Measurements from ENCODE around the gene CYTIP. TPM values are rescaled to one million over a fixed set of nuclear protein-coding genes. Genes with fewer than 3 reads are reported as not detected.

The CYTIP gene
- polyA plus RNA-seq, 3 donors: 61.9 to 188 (median 83.5) TPM

GRCh38 chr2:157377861-157378260 lies 66.0 kb downstream of the CYTIP start:
- Histone ChIP-seq H3K4me1 (ENCODE audit: control insufficient read depth in 1 of 2, insufficient read depth in 2 of 2, low read length in 2 of 2) (peaks cover 0 to 4% of the 10 kb centered on the region in 2 donors), H3K9me3 (replicated peaks in 1 of 2; ENCODE audit: control insufficient read depth in 1 of 2, insufficient read depth in 1 of 2, low read length in 2 of 2) (peaks cover 16 to 20% of the 10 kb centered on the region in 2 donors), H3K9ac (ENCODE audit: insufficient read depth, low read length, poor library complexity, severe bottlenecking) (no peak overlapping the region), H3K36me3 (replicated peaks in 1 of 2; ENCODE audit: control insufficient read depth in 1 of 2, insufficient read depth in 2 of 2, low read length in 2 of 2) (no peaks in the 10 kb centered on the region), H3K79me2 (ENCODE audit: insufficient read depth, low read length) (no peaks in the 10 kb centered on the region), H3K27ac (ENCODE audit: low read depth in 1 of 2, low read length in 2 of 2) (no peak overlapping the region), H3K27me3 (ENCODE audit: control insufficient read depth in 2 of 2, insufficient read depth in 2 of 2, low read length in 2 of 2) (no peaks in the 10 kb centered on the region), H2AFZ (ENCODE audit: insufficient read depth, low read depth, low read length, poor library complexity, severe bottlenecking) (no peak overlapping the region), H3K4me3 (replicated peaks in 1 of 3; ENCODE audit: low read depth in 2 of 3, low read length in 3 of 3) (no peak overlapping the region), H4K20me1 (ENCODE audit: insufficient read depth, low read length) (no peaks in the 10 kb centered on the region), H3K4me2 (replicated peaks; ENCODE audit: extremely low read depth, low read length, poor library complexity, severe bottlenecking) (no peak overlapping the region)
- Mint-ChIP-seq H3K9me3 (peaks cover 20 to 30% (median 26%) of the 10 kb centered on the region in 7 donors), H3K4me1 (peaks cover 8% of the 10 kb centered on the region), H3K27ac (no peak overlapping the region), H3K27me3 (ENCODE audit: low read depth in 3 of 3) (no peaks in the 10 kb centered on the region), H3K4me3 (no peak overlapping the region), H3K36me3 (peaks cover 3 to 6% of the 10 kb centered on the region in 2 donors)
- intact Hi-C loops (cut with micrococcal nuclease): no loop called here
- TF ChIP-seq CTCF (IDR thresholded peaks at IDR 0.05): no peak
- WGBS (ENCODE audit: insufficient coverage): no CpG with 5 or more reads among the region's 2 CpGs
- DNase-seq: no peak

- H3K4me1 Mint-ChIP-seq: peaks cover 8% of the 10 kb centered on the region
- Histone ChIP-seq H3K79me2 (ENCODE audit: insufficient read depth, low read length) (no peaks in the 10 kb centered on the region), H3K27ac (ENCODE audit: low read depth in 1 of 2, low read length in 2 of 2) (no peak overlapping the region), H2AFZ (ENCODE audit: insufficient read depth, low read depth, low read length, poor library complexity, severe bottlenecking) (no peak overlapping the region), H4K20me1 (ENCODE audit: insufficient read depth, low read length) (no peaks in the 10 kb centered on the region), H3K27me3 (ENCODE audit: control insufficient read depth in 2 of 2, insufficient read depth in 2 of 2, low read length in 2 of 2) (no peaks in the 10 kb centered on the region), H3K9me3 (replicated peaks in 1 of 2; ENCODE audit: control insufficient read depth in 1 of 2, insufficient read depth in 1 of 2, low read length in 2 of 2) (peaks cover 16 to 20% of the 10 kb centered on the region in 2 donors), H3K4me1 (ENCODE audit: control insufficient read depth in 1 of 2, insufficient read depth in 2 of 2, low read length in 2 of 2) (peaks cover 0 to 4% of the 10 kb centered on the region in 2 donors), H3K36me3 (replicated peaks in 1 of 2; ENCODE audit: control insufficient read depth in 1 of 2, insufficient read depth in 2 of 2, low read length in 2 of 2) (no peaks in the 10 kb centered on the region), H3K4me2 (replicated peaks; ENCODE audit: extremely low read depth, low read length, poor library complexity, severe bottlenecking) (no peak overlapping the region), H3K4me3 (replicated peaks in 1 of 3; ENCODE audit: low read depth in 2 of 3, low read length in 3 of 3) (no peak overlapping the region), H3K9ac (ENCODE audit: insufficient read depth, low read length, poor library complexity, severe bottlenecking) (no peak overlapping the region)
- WGBS (ENCODE audit: insufficient coverage): 62% methylated on average over 2 of the region's 3 CpGs
- DNase-seq: no peak
- no peaks in the 10 kb centered on the region for H3K27me3 Mint-ChIP-seq (ENCODE audit: low read depth in 3 of 3)
- peak overlapping the region in 1 of 7 donors; percentile 45 for H3K27ac Mint-ChIP-seq
- peaks cover 3 to 6% of the 10 kb centered on the region in 2 donors for H3K36me3 Mint-ChIP-seq
- TF ChIP-seq CTCF (IDR thresholded peaks at IDR 0.05): no peak
- H3K9me3 Mint-ChIP-seq: peaks cover 21 to 33% (median 26%) of the 10 kb centered on the region in 7 donors
- intact Hi-C loops (cut with micrococcal nuclease): no loop called here
- H3K4me3 Mint-ChIP-seq: no peak overlapping the region
These were observed 67.8 kb downstream of the CYTIP start for GRCh38 chr2:157376041-157376440.
